HL-60 (cell line): ENCODE data around the gene MRPS22.

Source experiments
- DNase-seq, 2 experiments: peaks; one replicate each; pipeline ENCODE4 v3.0.0-alpha.2; 2010 to 2020; ENCODE audit warnings: low read depth in 1 of 2, low spot score in 1 of 2
- H3K27ac ChIP-seq: fragments of 250-450 bp; sonication (Bioruptor Pico); replicated peaks from 2 replicates; pipeline ENCODE4 v1.5.1; 2020; ENCODE audit warnings: mild to moderate bottlenecking, moderate library complexity
- H3K27me3 ChIP-seq: fragments of 250-450 bp; sonication (Bioruptor Pico); 2 replicates; pipeline ENCODE4 v1.5.1; 2021; ENCODE audit warnings: mild to moderate bottlenecking, moderate library complexity; ENCODE audit not compliant: insufficient read depth, poor library complexity, severe bottlenecking
- H3K4me3 ChIP-seq: replicated peaks from 2 replicates; pipeline ENCODE4 v1.5.1; 2011; ENCODE audit warnings: mild to moderate bottlenecking, control low read depth, low read length; ENCODE audit not compliant: insufficient read depth
- GABPA ChIP-seq: IDR thresholded peaks from 2 replicates; pipeline ENCODE4 v1.6.1; 2012; ENCODE audit warnings: low read depth
- POLR2AphosphoS5 ChIP-seq: IDR thresholded peaks from 2 replicates; pipeline ENCODE4 v1.6.1; 2012; ENCODE audit warnings: low read depth
- SPI1 ChIP-seq: IDR thresholded peaks from 2 replicates; pipeline ENCODE4 v1.6.1; 2012; ENCODE audit warnings: low read depth, mild to moderate bottlenecking, borderline replicate concordance
- long read RNA-seq: library from polyadenylated mRNA; unstranded; transcript quantifications from one replicate; pipeline ENCODE4 v2.0.0, GENCODE V29; 2020
- TF ChIP-seq, protein P1 (sequence below): IDR thresholded peaks from one replicate; pipeline ENCODE4 v1.5.1; 2011; ENCODE audit warnings: low read length, control low read depth, inconsistent platforms; ENCODE audit not compliant: insufficient read depth
- TF ChIP-seq, protein P2 (sequence below): IDR thresholded peaks from 2 replicates; pipeline ENCODE4 v1.6.1; 2012; ENCODE audit warnings: low read depth; ENCODE audit not compliant: insufficient replicate concordance

The MRPS22 gene
- long read RNA-seq, transcript MRPS22-202 (8 exons, 1,099 nt): minor isoform, 31 of 251 reads
- long read RNA-seq, transcript MRPS22-201 (8 exons, 1,120 nt): major isoform, 197 of 251 reads
- long read RNA-seq, partial matches to known transcripts: 1 of 251 reads
- long read RNA-seq, other reads (novel, unspliced or antisense): 18 of 251 reads

DNA sequence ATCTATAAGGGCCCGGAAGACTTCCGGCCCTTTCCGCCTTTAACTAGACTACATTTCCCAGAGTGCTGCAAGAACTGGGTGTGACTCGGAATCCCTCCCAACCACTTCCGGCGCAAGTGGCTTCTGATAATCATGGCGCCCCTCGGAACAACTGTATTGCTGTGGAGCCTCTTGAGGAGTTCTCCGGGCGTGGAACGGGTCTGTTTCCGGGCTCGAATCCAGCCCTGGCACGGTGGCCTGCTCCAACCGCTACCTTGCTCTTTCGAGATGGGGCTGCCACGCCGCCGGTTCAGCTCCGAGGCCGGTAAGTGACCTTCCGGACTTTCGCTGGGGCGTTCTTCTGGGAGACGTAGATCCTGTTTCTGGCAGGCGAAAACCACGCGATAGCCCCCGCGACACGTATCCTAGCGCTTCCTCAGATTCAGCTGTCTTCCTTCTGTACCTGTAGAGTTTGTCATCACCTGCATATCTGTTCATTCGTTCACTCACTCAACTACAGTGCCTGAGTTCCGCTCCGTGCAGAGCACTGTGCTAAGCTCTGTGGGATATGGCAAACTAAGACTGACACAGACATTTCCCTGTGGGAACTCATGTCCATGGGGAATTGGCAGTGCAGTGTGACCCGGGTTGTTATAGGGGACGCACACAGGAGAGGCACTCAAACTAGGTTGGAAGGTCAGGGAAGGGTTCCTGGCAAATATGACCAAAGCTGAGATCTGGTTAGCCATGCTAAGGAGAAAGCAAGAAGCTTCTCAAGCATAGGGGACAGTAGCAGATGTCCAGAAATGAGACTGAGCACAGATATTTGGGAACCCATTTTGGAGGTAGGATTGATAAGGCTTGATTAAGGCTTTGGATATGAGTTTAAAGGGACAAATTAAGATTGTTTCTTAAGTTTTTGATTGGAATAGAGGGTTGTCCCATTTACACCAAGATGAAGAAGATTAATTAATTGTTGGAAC lies at the start of gene MRPS22:
TSS of gene MRPS22 (plus strand) at position 126 of the 962 bp plus-strand sequence. CDS start at position 133, 7 bp downstream.
- Histone ChIP-seq H3K27me3 (no peaks in the 10 kb centered on the region), H3K27ac (peak within 1 kb of the TSS; percentile 86), H3K4me3 (peak within 1 kb of the TSS; percentile 66)
- peak; percentile 78 to 91 for DNase-seq
- TF ChIP-seq SPI1 (no peak; the same call in 1 of the 2 replicates), POLR2AphosphoS5 (peak; percentile 54; the same call in 1 of the 2 replicates), GABPA (peak; percentile 97)
- TF ChIP-seq, protein P1, sequence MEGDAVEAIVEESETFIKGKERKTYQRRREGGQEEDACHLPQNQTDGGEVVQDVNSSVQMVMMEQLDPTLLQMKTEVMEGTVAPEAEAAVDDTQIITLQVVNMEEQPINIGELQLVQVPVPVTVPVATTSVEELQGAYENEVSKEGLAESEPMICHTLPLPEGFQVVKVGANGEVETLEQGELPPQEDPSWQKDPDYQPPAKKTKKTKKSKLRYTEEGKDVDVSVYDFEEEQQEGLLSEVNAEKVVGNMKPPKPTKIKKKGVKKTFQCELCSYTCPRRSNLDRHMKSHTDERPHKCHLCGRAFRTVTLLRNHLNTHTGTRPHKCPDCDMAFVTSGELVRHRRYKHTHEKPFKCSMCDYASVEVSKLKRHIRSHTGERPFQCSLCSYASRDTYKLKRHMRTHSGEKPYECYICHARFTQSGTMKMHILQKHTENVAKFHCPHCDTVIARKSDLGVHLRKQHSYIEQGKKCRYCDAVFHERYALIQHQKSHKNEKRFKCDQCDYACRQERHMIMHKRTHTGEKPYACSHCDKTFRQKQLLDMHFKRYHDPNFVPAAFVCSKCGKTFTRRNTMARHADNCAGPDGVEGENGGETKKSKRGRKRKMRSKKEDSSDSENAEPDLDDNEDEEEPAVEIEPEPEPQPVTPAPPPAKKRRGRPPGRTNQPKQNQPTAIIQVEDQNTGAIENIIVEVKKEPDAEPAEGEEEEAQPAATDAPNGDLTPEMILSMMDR: no peak
- TF ChIP-seq, protein P2, sequence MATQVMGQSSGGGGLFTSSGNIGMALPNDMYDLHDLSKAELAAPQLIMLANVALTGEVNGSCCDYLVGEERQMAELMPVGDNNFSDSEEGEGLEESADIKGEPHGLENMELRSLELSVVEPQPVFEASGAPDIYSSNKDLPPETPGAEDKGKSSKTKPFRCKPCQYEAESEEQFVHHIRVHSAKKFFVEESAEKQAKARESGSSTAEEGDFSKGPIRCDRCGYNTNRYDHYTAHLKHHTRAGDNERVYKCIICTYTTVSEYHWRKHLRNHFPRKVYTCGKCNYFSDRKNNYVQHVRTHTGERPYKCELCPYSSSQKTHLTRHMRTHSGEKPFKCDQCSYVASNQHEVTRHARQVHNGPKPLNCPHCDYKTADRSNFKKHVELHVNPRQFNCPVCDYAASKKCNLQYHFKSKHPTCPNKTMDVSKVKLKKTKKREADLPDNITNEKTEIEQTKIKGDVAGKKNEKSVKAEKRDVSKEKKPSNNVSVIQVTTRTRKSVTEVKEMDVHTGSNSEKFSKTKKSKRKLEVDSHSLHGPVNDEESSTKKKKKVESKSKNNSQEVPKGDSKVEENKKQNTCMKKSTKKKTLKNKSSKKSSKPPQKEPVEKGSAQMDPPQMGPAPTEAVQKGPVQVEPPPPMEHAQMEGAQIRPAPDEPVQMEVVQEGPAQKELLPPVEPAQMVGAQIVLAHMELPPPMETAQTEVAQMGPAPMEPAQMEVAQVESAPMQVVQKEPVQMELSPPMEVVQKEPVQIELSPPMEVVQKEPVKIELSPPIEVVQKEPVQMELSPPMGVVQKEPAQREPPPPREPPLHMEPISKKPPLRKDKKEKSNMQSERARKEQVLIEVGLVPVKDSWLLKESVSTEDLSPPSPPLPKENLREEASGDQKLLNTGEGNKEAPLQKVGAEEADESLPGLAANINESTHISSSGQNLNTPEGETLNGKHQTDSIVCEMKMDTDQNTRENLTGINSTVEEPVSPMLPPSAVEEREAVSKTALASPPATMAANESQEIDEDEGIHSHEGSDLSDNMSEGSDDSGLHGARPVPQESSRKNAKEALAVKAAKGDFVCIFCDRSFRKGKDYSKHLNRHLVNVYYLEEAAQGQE: peak; percentile 40

DNA sequence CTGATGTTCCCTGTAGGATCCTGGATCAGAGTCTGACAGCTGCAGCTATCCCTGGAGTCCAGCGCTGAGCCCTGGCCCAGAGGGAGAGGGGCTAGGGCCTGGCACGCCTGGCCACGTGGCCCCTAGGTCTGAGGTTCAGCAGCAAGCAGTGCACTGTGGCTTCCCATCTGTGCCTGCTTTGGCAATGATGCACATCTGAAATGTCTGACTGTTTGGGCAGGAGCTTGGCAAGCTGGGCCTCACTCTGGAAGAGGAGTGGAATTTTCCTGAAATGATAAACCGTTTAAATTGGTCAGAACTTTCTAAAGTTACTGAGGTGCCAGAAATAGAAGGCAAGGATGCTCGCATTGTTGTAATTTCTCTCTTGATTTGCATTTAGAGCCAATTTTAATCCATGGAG lies 48.8 kb upstream of the MRPS22 start:
- Histone ChIP-seq H3K4me3 (no peak overlapping the region), H3K27me3 (peaks cover 2% of the 10 kb centered on the region), H3K27ac (no peak overlapping the region)
- no peak for DNase-seq
- TF ChIP-seq, protein P2: no peak
- TF ChIP-seq POLR2AphosphoS5 (no peak), SPI1 (no peak)
- TF ChIP-seq, protein P1: no peak

DNA sequence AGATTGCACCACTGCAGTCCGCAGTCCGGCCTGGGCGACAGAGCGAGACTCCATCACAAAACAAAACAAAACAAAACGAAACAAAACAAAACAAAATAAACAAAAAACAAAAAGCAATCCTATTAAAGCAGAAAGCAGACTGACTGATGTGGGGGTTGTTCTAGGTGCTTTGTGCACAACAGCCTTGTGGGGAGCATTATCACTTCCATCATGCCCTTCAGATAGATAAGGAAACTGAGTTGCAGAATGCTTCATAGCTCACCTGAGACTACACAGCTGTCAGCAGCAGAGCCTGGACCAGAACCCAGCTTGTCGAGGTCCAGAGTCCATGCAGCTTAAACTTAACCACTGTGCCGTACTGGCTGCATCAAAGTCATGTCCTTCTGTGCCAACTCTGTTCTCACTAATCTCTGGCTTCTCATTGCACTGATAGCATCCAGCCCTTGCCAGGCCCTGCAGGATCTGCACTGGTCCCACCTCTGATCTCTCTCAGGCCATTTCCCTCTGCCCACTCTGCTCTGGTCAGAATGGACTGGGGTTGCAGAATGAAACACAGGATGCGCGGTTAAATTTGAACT lies 47.6 kb upstream of the MRPS22 start:
- peaks cover 2% of the 10 kb centered on the region for H3K27me3 ChIP-seq
- DNase-seq: no peak
- no peak overlapping the region for H3K27ac ChIP-seq
- H3K4me3 ChIP-seq: no peak overlapping the region
- TF ChIP-seq POLR2AphosphoS5: no peak
- TF ChIP-seq, protein P2: no peak
- no peak for TF ChIP-seq GABPA
- TF ChIP-seq, protein P1: no peak
- no peak for TF ChIP-seq SPI1
